ENCODE results near the gene INPPL1.

The INPPL1 gene

DNA sequence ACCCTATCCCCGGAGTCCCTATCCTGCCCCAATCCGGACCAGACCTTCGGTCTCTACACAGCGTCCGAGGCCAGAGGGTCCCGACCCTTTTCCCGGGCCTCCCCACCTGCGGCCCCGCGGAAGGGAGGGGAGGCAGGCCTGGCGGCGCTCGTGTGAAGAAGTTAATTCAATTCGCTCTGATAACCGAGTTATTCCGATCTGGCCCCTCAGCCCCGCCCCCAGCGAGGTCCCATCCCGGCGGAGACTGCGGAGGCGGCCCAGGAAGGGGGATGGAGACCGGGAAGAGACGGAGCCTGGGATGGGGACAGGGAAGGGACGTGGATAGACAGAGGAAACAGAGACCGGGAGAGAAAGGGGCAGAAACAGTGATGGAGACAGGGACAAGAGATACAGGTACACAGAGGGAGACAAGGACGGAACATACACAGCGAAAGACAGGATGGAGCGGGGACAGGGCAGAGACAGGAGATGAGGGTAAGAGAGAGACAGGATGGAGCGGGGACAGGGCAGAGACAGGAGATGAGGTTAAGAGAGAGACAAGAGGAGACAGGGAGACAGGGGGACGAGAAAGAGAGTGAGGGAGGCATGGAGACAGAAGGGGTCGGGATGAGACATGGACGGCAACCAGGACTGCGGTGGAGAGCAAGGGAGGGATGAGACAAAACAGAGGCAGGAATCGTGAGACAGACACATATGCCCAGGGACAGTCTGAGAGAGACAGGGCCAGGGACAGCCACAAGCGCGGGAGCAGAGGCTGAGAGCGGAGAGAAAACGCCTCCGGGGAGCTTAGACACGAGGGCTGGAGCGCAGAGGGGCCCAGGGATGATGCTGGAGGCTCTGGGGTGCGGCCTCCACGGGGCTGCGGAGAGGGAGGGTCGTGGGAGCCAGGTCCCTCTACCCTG is 20.0 kb downstream of the INPPL1 start:
- H3K27me3 ChIP-seq (ENCODE audit: control insufficient read depth, insufficient read depth, low read length), result peaks cover 71% of the 10 kb centered on the region
- H3K36me3 ChIP-seq (ENCODE audit: control insufficient read depth, insufficient read depth, low read length), result no peaks in the 10 kb centered on the region
- H3K4me1 ChIP-seq (ENCODE audit: control insufficient read depth, insufficient read depth, low read length), result 0 out of 2 replicates have a peak, but pooled peaks cover 5% of the 10 kb centered on the region
- no CpG with 5 or more reads among the region's 46 CpGs for WGBS (ENCODE audit: insufficient coverage, insufficient read length)
- no peaks in the 10 kb centered on the region for H3K9me3 ChIP-seq (ENCODE audit: control insufficient read depth, insufficient read depth, low read length)
- no peak for DNase-seq (ENCODE audit: low read depth, low spot score)
- H3K4me3 ChIP-seq (ENCODE audit: low read length), result peak overlapping the region; percentile 44; the same call in 1 of the 2 replicates
- H3K27ac ChIP-seq (ENCODE audit: low read length), result no peak overlapping the region

DNA sequence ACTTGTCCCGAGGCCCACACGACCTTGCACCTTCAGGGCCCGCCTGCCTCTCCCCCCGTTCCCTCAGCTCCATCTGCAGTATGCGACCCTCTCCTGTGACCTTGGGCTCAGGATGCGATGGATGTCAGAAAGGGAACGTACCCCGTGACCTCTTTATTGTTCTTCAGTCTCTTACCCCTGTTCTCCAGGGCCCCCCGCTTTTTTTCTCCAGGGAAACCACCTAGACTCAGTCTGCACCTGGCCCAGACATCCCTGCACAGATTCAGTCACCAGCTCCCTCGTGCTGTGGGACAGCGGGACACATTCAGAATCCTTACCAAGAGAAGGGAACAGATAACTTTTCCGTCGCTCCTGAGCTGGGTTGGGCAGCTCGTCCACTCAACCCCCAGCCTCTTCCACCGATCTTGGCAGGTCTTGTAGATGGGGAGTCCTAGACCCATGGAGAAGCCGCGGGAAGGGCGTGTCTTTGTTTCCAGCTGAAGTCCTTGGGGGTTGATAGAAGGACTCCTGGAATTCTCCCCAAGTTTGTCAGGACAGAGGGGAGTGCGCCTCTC is 20.8 kb downstream of the INPPL1 start:
- WGBS (ENCODE audit: insufficient coverage, insufficient read length), result no CpG with 5 or more reads among the region's 19 CpGs
- H3K4me3 ChIP-seq (ENCODE audit: low read length), result peak overlapping the region; percentile 44; the same call in 1 of the 2 replicates
- DNase-seq (ENCODE audit: low read depth, low spot score), result no peak
- H3K27ac ChIP-seq (ENCODE audit: low read length), result no peak overlapping the region
- H3K4me1 ChIP-seq (ENCODE audit: control insufficient read depth, insufficient read depth, low read length), result 0 out of 2 replicates have a peak, but pooled peaks cover 3% of the 10 kb centered on the region
- H3K9me3 ChIP-seq (ENCODE audit: control insufficient read depth, insufficient read depth, low read length), result no peaks in the 10 kb centered on the region
- no peaks in the 10 kb centered on the region for H3K36me3 ChIP-seq (ENCODE audit: control insufficient read depth, insufficient read depth, low read length)
- peaks cover 66% of the 10 kb centered on the region for H3K27me3 ChIP-seq (ENCODE audit: control insufficient read depth, insufficient read depth, low read length)

- H3K27ac ChIP-seq (ENCODE audit: low read length), result no peak overlapping the region
- no peak overlapping the region for H3K4me3 ChIP-seq (ENCODE audit: low read length)
- DNase-seq (ENCODE audit: low read depth, low spot score), result no peak
- H3K9me3 ChIP-seq (ENCODE audit: control insufficient read depth, insufficient read depth, low read length), result no peaks in the 10 kb centered on the region
- no peaks in the 10 kb centered on the region for H3K4me1 ChIP-seq (ENCODE audit: control insufficient read depth, insufficient read depth, low read length)
- H3K27me3 ChIP-seq (ENCODE audit: control insufficient read depth, insufficient read depth, low read length), result peaks cover 45% of the 10 kb centered on the region
- WGBS (ENCODE audit: insufficient coverage, insufficient read length), result no CpG with 5 or more reads among the region's 2 CpGs
- no peaks in the 10 kb centered on the region for H3K36me3 ChIP-seq (ENCODE audit: control insufficient read depth, insufficient read depth, low read length)
Measured at GRCh38 chr11:72247584-72247983, 23.0 kb downstream of the INPPL1 start.

- DNase-seq (ENCODE audit: low read depth, low spot score), result no peak
- H3K4me3 ChIP-seq (ENCODE audit: low read length), result no peak overlapping the region
- no peaks in the 10 kb centered on the region for H3K4me1 ChIP-seq (ENCODE audit: control insufficient read depth, insufficient read depth, low read length)
- peaks cover 28% of the 10 kb centered on the region for H3K27me3 ChIP-seq (ENCODE audit: control insufficient read depth, insufficient read depth, low read length)
- H3K27ac ChIP-seq (ENCODE audit: low read length), result no peak overlapping the region
- no peaks in the 10 kb centered on the region for H3K36me3 ChIP-seq (ENCODE audit: control insufficient read depth, insufficient read depth, low read length)
- no peaks in the 10 kb centered on the region for H3K9me3 ChIP-seq (ENCODE audit: control insufficient read depth, insufficient read depth, low read length)
- no CpG with 5 or more reads among the region's 5 CpGs for WGBS (ENCODE audit: insufficient coverage, insufficient read length)
Measured at GRCh38 chr11:72249961-72250360, 25.4 kb downstream of the INPPL1 start.

GRCh38 chr11:72250661-72251464 is 26.3 kb downstream of the INPPL1 start:
- WGBS (ENCODE audit: insufficient coverage, insufficient read length), result no CpG with 5 or more reads among the region's 24 CpGs
- H3K36me3 ChIP-seq (ENCODE audit: control insufficient read depth, insufficient read depth, low read length), result no peaks in the 10 kb centered on the region
- H3K4me1 ChIP-seq (ENCODE audit: control insufficient read depth, insufficient read depth, low read length), result no peaks in the 10 kb centered on the region
- H3K27ac ChIP-seq (ENCODE audit: low read length), result no peak overlapping the region
- DNase-seq (ENCODE audit: low read depth, low spot score), result no peak
- H3K9me3 ChIP-seq (ENCODE audit: control insufficient read depth, insufficient read depth, low read length), result no peaks in the 10 kb centered on the region
- H3K4me3 ChIP-seq (ENCODE audit: low read length), result no peak overlapping the region
- H3K27me3 ChIP-seq (ENCODE audit: control insufficient read depth, insufficient read depth, low read length), result peaks cover 19% of the 10 kb centered on the region

DNA sequence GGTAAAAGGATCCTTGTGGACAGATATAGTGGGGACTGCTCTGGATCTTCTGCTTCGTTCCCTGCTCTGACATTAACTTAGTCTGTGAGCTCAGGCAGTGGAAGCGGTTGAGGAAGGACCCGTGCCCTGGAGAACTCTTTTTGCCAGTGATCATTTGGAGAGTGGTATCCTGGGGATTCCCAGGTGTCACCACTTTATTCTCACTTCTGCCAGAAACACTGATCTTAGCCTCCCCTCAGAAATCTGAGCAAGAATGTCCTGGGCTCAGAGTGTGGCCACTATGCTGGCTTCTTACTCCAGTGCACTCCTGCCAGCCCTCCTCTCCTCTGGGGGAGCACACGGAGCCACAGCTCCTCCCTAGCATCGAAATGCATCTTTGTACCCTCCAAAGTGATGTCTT is 27.0 kb downstream of the INPPL1 start:
- Histone ChIP-seq H3K27ac (ENCODE audit: low read length) (no peak overlapping the region), H3K4me1 (ENCODE audit: control insufficient read depth, insufficient read depth, low read length) (no peaks in the 10 kb centered on the region), H3K9me3 (ENCODE audit: control insufficient read depth, insufficient read depth, low read length) (no peaks in the 10 kb centered on the region), H3K4me3 (ENCODE audit: low read length) (no peak overlapping the region), H3K36me3 (ENCODE audit: control insufficient read depth, insufficient read depth, low read length) (no peaks in the 10 kb centered on the region), H3K27me3 (ENCODE audit: control insufficient read depth, insufficient read depth, low read length) (peaks cover 12% of the 10 kb centered on the region)
- WGBS (ENCODE audit: insufficient coverage, insufficient read length), result no CpG with 5 or more reads among the region's 5 CpGs
- DNase-seq (ENCODE audit: low read depth, low spot score), result no peak

- WGBS (ENCODE audit: insufficient coverage, insufficient read length), result no CpG with 5 or more reads among the region's 3 CpGs
- no peaks in the 10 kb centered on the region for H3K36me3 ChIP-seq (ENCODE audit: control insufficient read depth, insufficient read depth, low read length)
- no peak overlapping the region for H3K4me3 ChIP-seq (ENCODE audit: low read length)
- H3K27me3 ChIP-seq (ENCODE audit: control insufficient read depth, insufficient read depth, low read length), result no peaks in the 10 kb centered on the region
- H3K4me1 ChIP-seq (ENCODE audit: control insufficient read depth, insufficient read depth, low read length), result no peaks in the 10 kb centered on the region
- no peak for DNase-seq (ENCODE audit: low read depth, low spot score)
- no peak overlapping the region for H3K27ac ChIP-seq (ENCODE audit: low read length)
- no peaks in the 10 kb centered on the region for H3K9me3 ChIP-seq (ENCODE audit: control insufficient read depth, insufficient read depth, low read length)
Measured at GRCh38 chr11:72253392-72253791, 28.8 kb downstream of the INPPL1 start.

DNA sequence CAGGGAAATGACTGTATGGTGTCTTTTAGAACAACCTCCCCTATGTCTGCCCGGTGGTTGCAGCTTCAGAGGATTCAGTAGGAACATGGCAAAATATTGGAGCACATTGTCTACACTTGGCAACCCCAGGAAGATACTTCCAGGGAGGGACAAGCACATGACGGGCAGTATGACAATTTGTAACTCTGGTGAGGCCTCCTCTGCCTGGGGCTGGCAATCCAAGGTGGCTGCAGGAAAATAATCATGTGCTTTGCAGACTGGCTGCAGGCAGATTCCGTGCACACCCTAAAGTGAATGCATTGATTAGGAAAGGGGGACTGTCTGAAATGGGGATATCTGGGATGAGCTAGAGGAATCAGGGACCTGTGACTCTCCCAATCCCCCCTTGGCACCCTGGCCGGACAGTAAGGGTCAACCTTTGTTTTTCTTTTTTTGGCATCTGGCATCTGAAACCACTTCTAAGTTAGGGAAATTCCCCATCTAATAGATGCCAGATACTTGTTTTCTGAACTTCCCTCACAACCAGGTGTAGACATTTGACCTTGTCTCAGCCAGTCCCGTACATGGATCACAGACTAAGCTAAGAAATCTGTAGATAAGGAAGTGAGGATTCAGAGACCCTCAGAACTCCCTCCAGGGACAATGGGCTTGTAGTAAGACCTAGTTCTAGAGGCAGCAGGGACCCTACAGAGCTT is 29.9 kb downstream of the INPPL1 start:
- Histone ChIP-seq H3K27ac (ENCODE audit: low read length) (no peak overlapping the region), H3K4me3 (ENCODE audit: low read length) (no peak overlapping the region), H3K4me1 (ENCODE audit: control insufficient read depth, insufficient read depth, low read length) (no peaks in the 10 kb centered on the region), H3K27me3 (ENCODE audit: control insufficient read depth, insufficient read depth, low read length) (no peaks in the 10 kb centered on the region), H3K9me3 (ENCODE audit: control insufficient read depth, insufficient read depth, low read length) (no peaks in the 10 kb centered on the region), H3K36me3 (ENCODE audit: control insufficient read depth, insufficient read depth, low read length) (no peaks in the 10 kb centered on the region)
- no CpG with 5 or more reads among the region's 5 CpGs for WGBS (ENCODE audit: insufficient coverage, insufficient read length)
- DNase-seq (ENCODE audit: low read depth, low spot score), result no peak

DNA sequence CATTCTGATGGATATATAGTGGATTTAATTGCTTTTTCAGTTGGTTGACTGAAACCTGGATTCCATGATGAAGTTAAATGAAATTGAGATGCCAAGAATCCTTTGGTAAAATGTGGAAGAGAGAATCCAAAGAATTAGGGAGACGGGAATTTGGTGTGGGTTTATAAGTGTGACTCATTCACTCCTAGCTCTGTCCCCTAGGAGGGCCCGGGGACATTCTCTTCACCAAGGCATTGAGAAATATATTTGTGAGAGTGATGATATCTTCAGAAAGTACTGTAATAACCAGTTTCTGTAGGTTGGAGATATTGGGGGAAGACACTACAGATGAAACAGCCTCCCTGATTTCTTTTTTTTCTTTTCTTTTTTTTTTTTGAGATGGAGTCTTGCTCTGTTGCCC is 33.0 kb downstream of the INPPL1 start:
- Histone ChIP-seq H3K27me3 (ENCODE audit: control insufficient read depth, insufficient read depth, low read length) (no peaks in the 10 kb centered on the region), H3K4me1 (ENCODE audit: control insufficient read depth, insufficient read depth, low read length) (no peaks in the 10 kb centered on the region), H3K4me3 (ENCODE audit: low read length) (no peak overlapping the region), H3K27ac (ENCODE audit: low read length) (no peak overlapping the region), H3K9me3 (ENCODE audit: control insufficient read depth, insufficient read depth, low read length) (no peaks in the 10 kb centered on the region), H3K36me3 (ENCODE audit: control insufficient read depth, insufficient read depth, low read length) (no peaks in the 10 kb centered on the region)
- no CpG with 5 or more reads among the region's 2 CpGs for WGBS (ENCODE audit: insufficient coverage, insufficient read length)
- no peak for DNase-seq (ENCODE audit: low read depth, low spot score)

GRCh38 chr11:72259490-72259889 is 34.9 kb downstream of the INPPL1 start:
- Histone ChIP-seq H3K36me3 (ENCODE audit: control insufficient read depth, insufficient read depth, low read length) (no peaks in the 10 kb centered on the region), H3K27ac (ENCODE audit: low read length) (no peak overlapping the region), H3K4me1 (ENCODE audit: control insufficient read depth, insufficient read depth, low read length) (no peaks in the 10 kb centered on the region), H3K4me3 (ENCODE audit: low read length) (no peak overlapping the region), H3K27me3 (ENCODE audit: control insufficient read depth, insufficient read depth, low read length) (no peaks in the 10 kb centered on the region), H3K9me3 (ENCODE audit: control insufficient read depth, insufficient read depth, low read length) (no peaks in the 10 kb centered on the region)
- WGBS (ENCODE audit: insufficient coverage, insufficient read length), result no CpG with 5 or more reads among the region's 2 CpGs
- DNase-seq (ENCODE audit: low read depth, low spot score), result no peak

Measured in iPS DF 6.9 (cell line).